ENCODE measurements around the gene HSPB1.

- no peak for TF ChIP-seq CTCF (IDR thresholded peaks at IDR 0.05)
- TF ChIP-seq POLR2A (IDR thresholded peaks at IDR 0.05), result no peak
- no peak for TF ChIP-seq POLR2AphosphoS5 (IDR thresholded peaks at IDR 0.05)
- TF ChIP-seq EP300 (IDR thresholded peaks at IDR 0.05), result no peak
Observed at GRCh38 chr7:76257973-76258372, 44.5 kb upstream of the HSPB1 start.
